ENCODE results near the gene RUSC2. TPM values are rescaled to one million over a fixed set of nuclear protein-coding genes. Genes with fewer than 3 reads are reported as not detected.

RUSC2 gene
- total RNA-seq, 1 experiment from 2014 or later: 11.6 TPM

DNA sequence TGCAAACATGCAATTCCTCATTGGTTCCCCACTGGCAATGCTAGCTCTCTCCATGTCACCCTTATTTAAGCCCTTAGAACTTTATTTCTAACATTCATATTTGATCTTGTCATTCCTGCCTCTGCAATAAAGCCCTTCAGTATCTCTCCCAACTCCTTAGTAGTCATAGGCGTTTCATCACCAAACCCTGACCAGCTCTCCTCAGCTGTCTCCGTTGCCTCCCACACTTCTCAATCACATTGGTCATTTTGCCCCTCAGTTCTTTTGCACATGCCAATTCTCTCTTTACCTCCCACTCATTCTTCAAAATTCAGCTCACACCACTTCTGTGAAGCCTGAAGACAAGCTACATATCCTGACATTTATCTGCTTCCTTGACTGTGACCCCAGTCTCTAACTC lies 2.8 kb upstream of the RUSC2 start:
- Histone ChIP-seq H3K4me2 (ENCODE audit: low read length) (no peak overlapping the region), H3K4me3 (replicated peaks in 1 of 2; ENCODE audit: low read depth in 1 of 2, low read length in 2 of 2) (no peak overlapping the region), H3K36me3 (ENCODE audit: control insufficient read depth in 1 of 2, insufficient read depth in 2 of 2, low read length in 2 of 2) (no peaks in the 10 kb centered on the region), H2AFZ (ENCODE audit: low read depth, low read length, poor library complexity, severe bottlenecking) (no peak overlapping the region), H3K27ac (ENCODE audit: low read depth, low read length) (no peak overlapping the region), H3K9ac (ENCODE audit: low read length) (no peak overlapping the region), H3K9me2 (ENCODE audit: insufficient read depth) (no peaks in the 10 kb centered on the region), H3K27me3 (ENCODE audit: insufficient read depth, low read length) (no peaks in the 10 kb centered on the region), H3K79me2 (ENCODE audit: insufficient read depth, low read length) (peaks cover 5% of the 10 kb centered on the region; the same call in 1 of the 2 replicates), H3K9me3 (ENCODE audit: control insufficient read depth in 1 of 2, insufficient read depth in 1 of 2, low read depth in 1 of 2, low read length in 2 of 2) (no peaks in the 10 kb centered on the region), H4K20me1 (ENCODE audit: insufficient read depth) (no peaks in the 10 kb centered on the region), H3K4me1 (ENCODE audit: control insufficient read depth in 1 of 2, insufficient read depth in 2 of 2, low read length in 2 of 2) (peaks cover 20 to 34% of the 10 kb centered on the region in 2 experiments)
- RAD21 ChIA-PET (ENCODE audit: low non-redundant PET in 1 of 2, low total read pairs in 2 of 2, uncharacterized antibody in 2 of 2, unreplicated experiment in 2 of 2): no interaction called here
- TF ChIP-seq FOSL1 (IDR thresholded peaks at IDR 0.05; ENCODE audit: low read depth): no peak
- intact Hi-C loops (cut with micrococcal nuclease): no loop called here
- no TSS peak for BruUV-seq (replicated peaks)
- DNase-seq (ENCODE audit: low read depth, low spot score): no peak
- POLR2A ChIA-PET: no interaction called here
- ATAC-seq: no peak
- CTCF ChIA-PET: interaction anchor here (1.6 kb wide), 1 partner anchor 67 kb away, joined by 6 read pairs; no protein-coding TSS in a partner anchor

DNA sequence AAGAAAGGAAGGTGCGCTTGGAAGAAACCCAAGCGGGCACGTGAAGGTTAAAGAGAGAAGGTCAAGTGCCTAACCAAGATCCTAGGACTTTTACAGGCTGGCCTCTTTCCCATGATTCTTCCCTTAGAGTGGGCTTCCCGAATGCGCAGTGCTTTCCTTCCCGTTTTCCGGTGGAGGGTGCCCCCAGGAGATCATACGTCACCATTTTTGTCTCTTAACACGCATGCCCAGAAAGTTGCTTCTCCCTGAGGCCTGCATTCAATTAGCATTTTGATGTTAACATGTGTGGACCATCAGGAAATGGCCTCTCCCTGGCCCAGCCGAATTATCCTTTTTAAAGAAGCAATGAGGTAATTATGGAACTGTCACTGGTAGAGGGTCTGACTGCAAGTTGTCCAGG lies 1.9 kb upstream of the RUSC2 start:
- no peaks in the 10 kb centered on the region for H3K27me3 ChIP-seq (ENCODE audit: insufficient read depth, low read length)
- peaks cover 10% of the 10 kb centered on the region; the same call in 1 of the 2 replicates for H3K79me2 ChIP-seq (ENCODE audit: insufficient read depth, low read length)
- ATAC-seq (no peak), DNase-seq (ENCODE audit: low read depth, low spot score) (no peak)
- no peak overlapping the region for H3K4me2 ChIP-seq (ENCODE audit: low read length)
- no peak overlapping the region for H3K4me3 ChIP-seq (replicated peaks in 1 of 2; ENCODE audit: low read depth in 1 of 2, low read length in 2 of 2)
- H3K9ac ChIP-seq (ENCODE audit: low read length): no peak overlapping the region
- intact Hi-C loops (cut with micrococcal nuclease): loop anchor here (2.0 kb wide), 1 partner anchor 67 kb away; no protein-coding TSS in a partner anchor
- TF ChIP-seq CBX3 (IDR thresholded peaks at IDR 0.05; ENCODE audit: low read depth): no peak
- TF ChIP-seq, protein P1, sequence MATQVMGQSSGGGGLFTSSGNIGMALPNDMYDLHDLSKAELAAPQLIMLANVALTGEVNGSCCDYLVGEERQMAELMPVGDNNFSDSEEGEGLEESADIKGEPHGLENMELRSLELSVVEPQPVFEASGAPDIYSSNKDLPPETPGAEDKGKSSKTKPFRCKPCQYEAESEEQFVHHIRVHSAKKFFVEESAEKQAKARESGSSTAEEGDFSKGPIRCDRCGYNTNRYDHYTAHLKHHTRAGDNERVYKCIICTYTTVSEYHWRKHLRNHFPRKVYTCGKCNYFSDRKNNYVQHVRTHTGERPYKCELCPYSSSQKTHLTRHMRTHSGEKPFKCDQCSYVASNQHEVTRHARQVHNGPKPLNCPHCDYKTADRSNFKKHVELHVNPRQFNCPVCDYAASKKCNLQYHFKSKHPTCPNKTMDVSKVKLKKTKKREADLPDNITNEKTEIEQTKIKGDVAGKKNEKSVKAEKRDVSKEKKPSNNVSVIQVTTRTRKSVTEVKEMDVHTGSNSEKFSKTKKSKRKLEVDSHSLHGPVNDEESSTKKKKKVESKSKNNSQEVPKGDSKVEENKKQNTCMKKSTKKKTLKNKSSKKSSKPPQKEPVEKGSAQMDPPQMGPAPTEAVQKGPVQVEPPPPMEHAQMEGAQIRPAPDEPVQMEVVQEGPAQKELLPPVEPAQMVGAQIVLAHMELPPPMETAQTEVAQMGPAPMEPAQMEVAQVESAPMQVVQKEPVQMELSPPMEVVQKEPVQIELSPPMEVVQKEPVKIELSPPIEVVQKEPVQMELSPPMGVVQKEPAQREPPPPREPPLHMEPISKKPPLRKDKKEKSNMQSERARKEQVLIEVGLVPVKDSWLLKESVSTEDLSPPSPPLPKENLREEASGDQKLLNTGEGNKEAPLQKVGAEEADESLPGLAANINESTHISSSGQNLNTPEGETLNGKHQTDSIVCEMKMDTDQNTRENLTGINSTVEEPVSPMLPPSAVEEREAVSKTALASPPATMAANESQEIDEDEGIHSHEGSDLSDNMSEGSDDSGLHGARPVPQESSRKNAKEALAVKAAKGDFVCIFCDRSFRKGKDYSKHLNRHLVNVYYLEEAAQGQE (IDR thresholded peaks at IDR 0.05; ENCODE audit: low read depth): no peak
- H4K20me1 ChIP-seq (ENCODE audit: insufficient read depth): no peaks in the 10 kb centered on the region
- BruUV-seq (replicated peaks): no TSS peak
- no peak overlapping the region for H2AFZ ChIP-seq (ENCODE audit: low read depth, low read length, poor library complexity, severe bottlenecking)
- peaks cover 23 to 38% of the 10 kb centered on the region in 2 experiments for H3K4me1 ChIP-seq (ENCODE audit: control insufficient read depth in 1 of 2, insufficient read depth in 2 of 2, low read length in 2 of 2)
- no peaks in the 10 kb centered on the region for H3K9me2 ChIP-seq (ENCODE audit: insufficient read depth)
- ChIA-PET RAD21 (ENCODE audit: low non-redundant PET in 1 of 2, low total read pairs in 2 of 2, uncharacterized antibody in 2 of 2, unreplicated experiment in 2 of 2) (no interaction called here), POLR2A (no interaction called here), CTCF (no interaction called here)
- no peak overlapping the region for H3K27ac ChIP-seq (ENCODE audit: low read depth, low read length)
- no peaks in the 10 kb centered on the region for H3K36me3 ChIP-seq (ENCODE audit: control insufficient read depth in 1 of 2, insufficient read depth in 2 of 2, low read length in 2 of 2)
- no peaks in the 10 kb centered on the region for H3K9me3 ChIP-seq (ENCODE audit: control insufficient read depth in 1 of 2, insufficient read depth in 1 of 2, low read depth in 1 of 2, low read length in 2 of 2)

Measured in HCT116 (cell line).